HG03469 (cell line): ENCODE data around the gene MARK2.

ENCODE experiments used
- ATAC-seq: cut with Tn5 transposase; IDR thresholded peaks from one replicate; pipeline ENCODE4 v1.9.1; 2021; ENCODE audit warnings: mild to moderate bottlenecking, moderate library complexity, moderate number of reproducible peaks; ENCODE audit not compliant: unreplicated experiment

The MARK2 gene

DNA sequence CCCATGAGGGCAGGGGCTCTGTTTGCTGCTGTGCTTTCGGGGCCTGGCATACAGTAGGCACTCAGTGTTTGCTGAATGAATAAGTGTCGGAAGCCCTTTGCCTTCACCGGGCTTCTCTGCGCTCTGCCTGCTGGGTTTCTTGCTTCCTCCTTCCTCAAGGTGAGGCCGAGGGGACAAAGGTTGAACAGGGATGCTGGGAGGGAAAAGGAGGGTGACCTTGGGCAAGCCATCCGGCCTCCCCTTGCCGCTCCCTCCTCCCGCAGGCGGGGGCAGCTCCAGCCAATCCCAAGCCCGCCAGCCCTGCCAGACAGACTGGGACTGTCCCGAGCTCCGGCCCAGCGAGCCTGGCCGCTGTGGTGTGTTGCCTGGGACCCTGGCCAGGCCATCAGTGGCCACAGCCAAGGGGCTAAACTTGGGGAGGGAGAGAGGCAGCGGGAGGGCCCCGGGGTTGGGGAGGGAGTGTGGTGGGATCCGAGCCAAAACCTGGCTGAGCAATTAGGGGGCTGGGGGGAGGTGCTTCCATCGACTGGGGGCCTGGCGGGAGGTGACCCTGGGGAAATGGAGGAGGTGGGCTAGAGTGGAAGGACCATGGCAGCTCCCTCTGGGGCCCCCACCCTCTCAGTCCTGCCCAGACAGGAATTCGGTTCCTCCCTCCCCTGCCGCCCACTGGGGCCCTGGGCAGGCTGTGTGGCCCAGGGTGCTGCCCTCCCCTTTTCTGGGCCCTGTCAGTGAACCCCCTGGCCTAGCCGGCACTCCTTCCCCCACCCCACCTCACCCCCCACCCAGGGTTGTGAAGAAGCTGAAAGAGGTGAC lies 81.4 kb downstream of the MARK2 start:
- no peak for ATAC-seq

DNA sequence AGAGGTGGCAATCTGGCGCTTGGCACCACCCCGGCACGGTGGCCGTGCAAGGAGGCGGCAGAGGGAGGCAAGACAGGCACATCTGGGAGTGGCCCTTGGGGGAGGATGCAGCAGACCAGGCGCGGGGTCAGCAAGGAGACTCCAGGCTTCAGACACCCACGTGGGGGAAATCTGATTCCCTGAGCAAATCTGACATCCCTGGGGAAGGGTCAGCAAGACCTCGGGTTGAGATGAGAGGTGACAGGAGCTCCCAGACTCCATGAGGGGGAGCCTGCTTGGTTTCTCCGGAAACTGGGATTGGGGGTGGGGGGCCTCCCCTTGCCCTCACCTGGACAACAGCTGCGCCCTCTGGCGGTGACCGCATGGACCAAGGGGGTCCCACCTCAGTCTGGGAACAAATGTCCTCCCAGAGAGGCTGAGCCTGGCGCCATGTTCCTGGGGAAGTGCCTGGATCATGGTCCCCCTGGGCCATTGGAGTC lies 82.1 kb downstream of the MARK2 start:
- no peak for ATAC-seq

DNA sequence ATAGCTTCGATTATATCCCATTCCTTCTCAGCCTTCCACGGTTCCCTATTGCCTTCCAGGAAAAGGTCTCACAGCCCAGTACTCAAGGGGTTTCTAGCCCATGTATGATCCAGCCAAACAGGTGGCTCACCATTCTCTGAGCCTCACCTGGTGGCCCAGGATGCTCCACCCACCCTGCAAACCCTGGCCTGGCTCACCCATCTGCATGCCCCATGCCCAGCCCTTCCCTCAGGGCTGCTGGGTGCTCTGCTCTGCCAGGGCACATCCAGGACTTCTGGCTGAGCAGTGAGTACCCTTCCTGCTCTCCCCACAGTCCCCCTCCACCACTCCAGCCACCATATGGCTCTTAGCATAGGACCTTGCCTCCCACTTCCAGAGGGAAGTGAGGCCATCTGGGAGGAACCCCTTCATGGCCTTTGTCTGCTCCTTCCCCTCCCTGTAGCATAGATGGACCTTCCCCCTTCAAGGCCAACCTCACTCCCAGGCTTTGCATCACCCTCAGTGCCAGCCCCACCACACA lies 83.8 kb downstream of the MARK2 start:
- no peak for ATAC-seq

DNA sequence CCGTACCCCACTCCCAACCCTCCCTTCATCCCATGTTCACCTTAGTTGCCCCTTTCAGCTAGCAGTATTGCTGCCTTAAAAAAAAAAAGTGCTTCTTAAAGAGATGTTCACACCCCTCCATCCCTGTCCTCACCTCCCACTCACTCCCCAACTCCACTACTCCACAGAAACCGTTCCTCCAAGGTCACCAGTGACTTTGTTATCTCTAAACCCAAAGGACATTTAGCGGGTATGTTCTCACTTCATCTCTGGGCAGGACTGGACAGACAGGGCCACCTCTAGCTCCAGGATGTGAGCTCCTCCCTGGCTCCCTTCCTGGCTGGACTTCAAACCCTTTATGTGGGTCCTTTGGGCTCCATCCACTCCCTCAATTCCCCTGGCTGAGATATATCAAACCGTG lies 84.4 kb downstream of the MARK2 start:
- ATAC-seq: no peak

DNA sequence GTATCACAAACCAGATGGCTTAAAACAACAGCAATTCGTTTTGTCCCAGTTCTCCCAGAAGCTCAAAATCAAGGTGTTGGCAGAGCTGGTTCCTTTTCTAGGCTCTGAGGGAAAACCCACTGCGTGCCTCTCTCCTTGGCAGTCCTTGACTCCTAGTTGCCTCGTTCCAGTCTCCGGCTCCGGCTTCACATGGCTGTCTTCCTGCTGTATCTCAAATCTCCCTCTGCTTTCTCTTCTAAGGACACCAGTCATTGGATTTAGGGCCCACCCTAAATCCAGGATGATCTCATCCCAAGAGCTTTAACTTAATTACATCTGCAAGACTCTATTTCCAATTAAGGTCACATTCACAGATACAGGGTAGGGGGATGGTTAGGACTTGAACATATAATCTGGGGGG lies 90.7 kb downstream of the MARK2 start:
- no peak for ATAC-seq

DNA sequence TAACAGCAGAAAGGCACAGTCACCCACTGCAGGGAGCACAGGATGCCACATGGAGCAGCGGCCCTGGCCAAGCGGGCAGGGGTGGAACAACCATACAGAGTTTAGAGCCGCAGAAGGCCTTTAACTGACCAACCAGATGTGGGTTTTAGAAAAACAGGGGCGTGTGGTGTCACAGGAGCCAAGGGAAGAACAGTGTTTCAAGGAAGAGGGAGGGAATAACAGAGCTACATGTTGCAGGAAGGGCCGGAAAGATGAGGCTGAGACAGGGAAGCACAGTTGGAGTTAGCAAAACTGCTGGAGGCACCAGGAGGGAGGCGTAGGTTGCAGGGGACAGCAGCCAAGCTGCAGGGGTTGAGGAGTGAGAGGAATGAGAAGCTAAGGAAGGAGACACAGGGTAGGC lies 92.1 kb downstream of the MARK2 start:
- ATAC-seq: no peak

DNA sequence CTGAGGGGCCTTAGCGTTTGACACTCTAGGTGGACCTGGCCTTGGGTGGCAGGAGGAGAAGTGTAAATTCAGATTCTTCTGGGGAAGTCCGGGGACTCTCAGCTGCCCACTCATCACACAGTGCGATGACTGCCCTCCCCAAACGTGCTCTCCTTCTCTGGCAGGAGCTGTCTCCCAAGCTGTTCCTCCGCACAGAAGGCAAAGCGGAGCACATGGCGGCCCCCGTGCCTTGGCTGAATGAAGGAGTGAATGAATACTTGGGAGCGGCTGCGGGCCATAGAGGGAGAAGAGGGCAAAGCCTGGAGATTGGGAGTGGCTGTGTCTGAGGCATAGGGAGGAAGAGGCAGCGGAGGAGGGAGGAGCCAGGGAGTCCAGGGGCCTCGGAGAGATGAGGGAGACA lies 93.0 kb downstream of the MARK2 start:
- no peak for ATAC-seq

DNA sequence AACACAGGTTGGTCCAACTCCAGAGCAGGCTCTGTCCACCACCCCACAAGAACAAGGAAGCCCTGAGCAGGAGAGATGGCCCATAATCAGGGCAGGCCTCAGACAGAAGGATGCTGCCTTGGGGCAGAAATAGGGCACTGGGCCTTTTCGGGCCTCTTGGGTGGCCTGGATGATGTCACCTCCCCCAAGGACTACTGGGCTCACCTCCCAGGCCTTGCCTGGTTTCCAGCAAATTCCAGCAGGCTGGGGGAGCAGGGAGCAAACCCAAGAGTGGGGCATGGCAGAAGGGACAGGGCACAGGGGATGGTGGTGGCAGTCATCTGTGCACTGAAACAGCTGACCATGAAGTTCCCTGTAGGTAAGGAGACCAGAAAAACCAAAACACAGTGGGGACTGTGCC lies 94.5 kb downstream of the MARK2 start:
- no peak for ATAC-seq

DNA sequence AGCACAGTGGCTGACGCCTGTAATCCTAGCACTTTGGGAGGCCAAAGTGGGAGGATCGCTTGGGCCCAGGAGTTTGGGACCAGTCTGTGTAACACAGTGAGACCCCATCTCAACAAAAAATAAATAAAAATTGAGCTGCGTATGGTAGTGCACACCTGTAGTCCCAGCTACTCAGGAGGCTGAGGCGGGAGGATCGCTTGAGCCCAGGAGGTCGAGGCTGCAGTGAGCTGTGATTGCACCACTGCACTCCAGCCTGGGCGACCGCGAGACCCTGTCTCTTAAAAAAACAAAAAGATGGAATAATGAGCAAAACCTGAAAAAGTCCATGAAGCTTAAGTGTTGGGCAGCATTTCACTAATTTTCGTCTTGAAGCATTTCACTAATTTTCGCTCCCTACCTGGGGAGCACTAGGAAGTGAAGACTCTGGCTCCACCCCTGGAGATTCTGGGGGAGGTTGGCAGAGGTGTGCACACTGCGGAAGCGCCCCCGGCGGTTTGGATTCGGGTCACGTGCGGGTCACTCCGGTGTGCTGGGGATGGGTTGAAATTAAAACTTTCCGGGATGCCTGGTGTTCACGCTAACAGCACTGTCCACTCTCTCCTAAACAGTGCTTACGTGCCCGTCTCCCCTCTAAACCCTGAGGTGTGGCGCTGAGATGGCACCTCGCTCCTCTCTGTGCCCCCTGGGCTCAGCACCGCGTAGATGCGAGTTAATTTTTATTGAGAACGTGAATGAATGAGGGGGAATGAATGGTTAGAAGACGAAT lies 99.0 kb downstream of the MARK2 start:
- no peak for ATAC-seq

DNA sequence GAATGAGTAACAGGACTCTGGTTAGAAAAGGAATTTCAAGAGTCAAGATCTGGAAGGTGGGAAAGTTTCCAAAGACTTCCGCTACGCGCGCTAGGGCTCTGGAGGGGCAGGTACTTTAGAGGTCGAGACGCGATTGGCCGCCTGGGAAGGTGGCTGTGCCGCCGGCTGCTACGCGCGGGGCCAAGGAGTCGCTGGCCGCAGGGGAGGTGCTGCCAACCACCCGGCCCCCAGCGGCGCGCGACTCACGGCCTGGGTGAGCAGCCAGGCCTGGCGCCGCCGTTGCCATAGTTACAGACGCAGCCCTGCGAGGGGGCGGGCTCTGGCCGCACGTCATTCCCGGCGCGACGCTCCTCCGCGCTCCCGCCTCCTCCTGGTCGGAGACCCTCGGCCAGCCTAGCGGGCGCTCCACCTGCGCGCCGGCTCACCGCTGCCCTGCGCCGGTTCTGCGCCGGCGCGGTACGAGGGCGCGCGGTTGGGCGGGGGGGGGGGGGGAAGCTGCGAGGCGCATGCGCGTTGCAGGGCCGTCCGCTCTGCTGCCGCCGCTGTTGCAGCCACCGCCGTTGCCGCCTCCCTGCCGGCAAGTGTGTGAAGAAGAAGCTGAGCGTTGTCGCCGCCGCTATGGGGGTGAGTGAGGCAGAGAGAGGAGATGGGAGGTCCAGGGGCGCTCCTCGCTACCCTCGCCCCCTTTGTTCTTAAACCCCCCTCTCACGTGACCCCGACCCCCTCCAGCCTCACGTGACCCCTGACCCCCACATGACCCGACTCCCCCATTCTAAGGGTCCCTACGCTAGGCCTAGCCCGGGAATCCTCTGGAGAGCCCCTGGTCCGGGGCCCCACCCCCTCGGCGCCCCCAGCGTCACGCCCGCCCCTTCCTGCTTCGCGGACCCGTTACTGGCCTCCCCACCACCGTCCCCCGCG lies 99.8 kb downstream of the MARK2 start, which contains the start of gene NAA40:
NAA40 (plus strand) TSS at position 524 of the 918 bp plus-strand sequence; CDS start at position 619, 95 bp downstream.
- peak; percentile 80 for ATAC-seq

DNA sequence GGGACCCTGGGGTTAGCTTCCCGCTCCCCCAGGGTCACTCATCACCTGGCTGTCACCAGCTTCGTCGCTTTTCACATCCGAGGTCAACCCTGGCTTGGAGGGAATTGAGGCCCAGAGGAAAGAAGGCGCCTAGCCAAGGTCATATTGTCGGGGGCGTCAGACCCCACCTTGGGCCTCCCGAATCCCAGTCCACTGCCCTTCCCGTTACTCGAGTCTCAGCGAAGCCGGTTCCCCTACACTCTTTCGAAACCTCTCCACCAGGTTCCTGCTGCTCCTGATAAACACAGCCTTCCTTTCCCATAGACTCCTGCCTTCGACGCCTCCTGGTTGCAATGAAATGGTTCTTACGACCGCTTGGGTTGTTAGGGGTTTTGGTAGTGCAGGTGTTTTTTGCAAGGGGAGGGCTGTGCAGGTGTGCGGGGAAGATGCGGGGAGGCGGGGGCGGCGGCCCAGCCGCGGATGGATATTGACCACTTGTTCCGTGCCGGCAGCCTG lies 100.5 kb downstream of the MARK2 start:
- no peak for ATAC-seq

DNA sequence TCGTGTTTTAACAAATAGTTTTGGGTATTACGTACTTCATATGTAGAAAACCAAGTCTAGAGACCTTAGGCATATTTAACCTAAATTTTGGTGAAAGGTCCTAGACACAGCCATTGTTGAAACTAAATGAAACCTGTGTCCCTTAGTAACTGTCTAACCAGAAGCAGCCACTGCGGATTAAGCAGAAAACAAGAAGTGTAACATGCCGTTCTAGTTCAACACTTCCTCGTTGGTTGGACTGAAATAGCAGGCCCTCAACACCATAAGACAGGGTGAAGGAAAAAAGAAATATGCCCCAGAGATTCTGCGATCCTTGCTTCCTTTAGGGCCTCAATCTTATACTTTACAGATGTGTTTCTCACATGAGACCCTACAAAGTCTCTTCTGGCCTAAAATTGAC lies 101.9 kb downstream of the MARK2 start:
- ATAC-seq: no peak

DNA sequence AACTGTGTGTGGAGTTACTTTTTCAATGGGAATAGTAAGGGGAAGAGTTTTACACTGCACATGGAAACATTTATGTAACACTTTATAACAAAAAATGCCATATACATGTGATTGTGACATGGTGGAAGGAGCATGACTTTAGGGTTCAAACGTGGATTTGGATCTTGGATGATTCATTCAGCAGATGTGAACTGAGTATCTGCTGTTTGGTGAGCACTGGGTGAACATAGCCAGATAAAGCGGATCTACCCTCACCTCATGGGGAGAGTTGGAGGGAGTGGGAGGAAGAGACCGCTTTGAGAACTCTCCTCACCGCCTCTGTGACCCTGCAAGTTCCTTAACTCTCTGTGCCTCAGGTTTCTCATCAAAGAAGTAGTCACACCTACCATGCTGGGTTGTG lies 103.0 kb downstream of the MARK2 start:
- no peak for ATAC-seq

DNA sequence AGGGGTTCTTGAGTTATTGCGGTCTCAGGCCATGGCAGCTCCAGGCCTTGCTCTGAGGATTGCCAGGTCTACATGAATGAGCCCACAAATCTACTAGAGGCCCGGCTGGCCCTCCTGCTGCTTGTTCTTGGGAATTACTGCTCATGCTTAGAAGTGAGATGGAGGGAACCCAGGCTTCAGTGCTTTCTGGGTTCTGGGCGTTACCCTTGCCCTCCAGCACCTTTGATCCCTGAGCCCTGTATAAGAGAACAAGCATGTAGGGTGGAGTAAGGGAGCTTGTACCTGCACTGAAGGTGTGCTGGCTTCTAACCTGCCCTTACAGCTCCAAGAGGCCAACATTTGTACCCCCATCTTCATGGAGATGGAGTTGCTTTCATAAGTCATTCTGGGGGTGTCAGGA lies 103.9 kb downstream of the MARK2 start:
- no peak for ATAC-seq

DNA sequence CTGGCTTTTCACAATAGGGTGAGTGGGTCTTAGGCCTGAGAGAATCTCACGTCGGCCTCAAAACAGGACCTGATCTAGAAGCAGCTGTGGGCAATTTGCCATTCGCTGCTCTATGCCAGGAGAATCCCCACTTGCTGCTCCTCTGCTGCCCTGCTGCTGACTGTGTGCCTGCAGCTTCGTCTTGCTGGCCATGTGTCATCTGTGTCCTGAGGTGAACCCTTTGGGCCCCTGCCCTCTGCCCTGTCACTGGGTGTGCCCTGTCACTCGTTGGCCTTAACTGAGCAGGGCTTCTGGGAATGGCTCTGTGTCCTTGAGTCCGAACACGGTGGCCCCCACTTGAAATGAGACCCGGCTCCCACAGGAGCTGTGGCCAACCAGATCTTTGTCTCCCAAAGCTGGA lies 106.1 kb downstream of the MARK2 start:
- ATAC-seq: no peak

DNA sequence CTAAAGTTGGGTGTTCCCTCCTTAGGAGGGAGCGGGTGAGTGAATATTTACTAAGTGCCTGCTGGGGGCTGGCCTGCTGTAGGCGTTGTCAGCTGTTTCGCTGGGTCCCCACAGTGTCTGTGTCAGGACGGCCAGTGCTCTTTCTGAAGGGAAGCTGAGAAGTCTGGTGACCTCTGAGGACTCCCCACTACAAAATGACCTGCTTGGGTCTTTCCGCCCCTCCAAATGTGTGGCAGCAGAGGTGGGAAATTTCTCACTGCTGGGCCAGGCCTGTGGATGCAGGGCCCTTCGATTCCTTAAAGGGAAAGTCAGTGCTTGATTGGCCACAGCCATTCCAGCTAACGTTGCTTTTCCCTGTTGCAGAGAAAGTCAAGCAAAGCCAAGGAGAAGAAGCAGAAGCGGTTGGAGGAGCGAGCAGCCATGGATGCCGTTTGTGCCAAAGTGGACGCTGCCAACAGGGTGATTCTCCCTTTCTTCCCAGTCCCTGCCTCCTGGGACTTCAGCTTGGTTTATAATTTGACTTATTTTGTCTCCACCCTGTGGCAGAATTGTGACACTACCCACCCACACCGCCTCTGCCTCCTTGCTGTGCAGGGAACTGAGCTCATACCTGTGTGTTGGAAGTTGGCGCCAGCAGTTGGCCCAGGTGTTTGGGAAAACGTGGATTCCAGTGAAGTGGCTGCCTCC lies 106.7 kb downstream of the MARK2 start:
- no peak for ATAC-seq

DNA sequence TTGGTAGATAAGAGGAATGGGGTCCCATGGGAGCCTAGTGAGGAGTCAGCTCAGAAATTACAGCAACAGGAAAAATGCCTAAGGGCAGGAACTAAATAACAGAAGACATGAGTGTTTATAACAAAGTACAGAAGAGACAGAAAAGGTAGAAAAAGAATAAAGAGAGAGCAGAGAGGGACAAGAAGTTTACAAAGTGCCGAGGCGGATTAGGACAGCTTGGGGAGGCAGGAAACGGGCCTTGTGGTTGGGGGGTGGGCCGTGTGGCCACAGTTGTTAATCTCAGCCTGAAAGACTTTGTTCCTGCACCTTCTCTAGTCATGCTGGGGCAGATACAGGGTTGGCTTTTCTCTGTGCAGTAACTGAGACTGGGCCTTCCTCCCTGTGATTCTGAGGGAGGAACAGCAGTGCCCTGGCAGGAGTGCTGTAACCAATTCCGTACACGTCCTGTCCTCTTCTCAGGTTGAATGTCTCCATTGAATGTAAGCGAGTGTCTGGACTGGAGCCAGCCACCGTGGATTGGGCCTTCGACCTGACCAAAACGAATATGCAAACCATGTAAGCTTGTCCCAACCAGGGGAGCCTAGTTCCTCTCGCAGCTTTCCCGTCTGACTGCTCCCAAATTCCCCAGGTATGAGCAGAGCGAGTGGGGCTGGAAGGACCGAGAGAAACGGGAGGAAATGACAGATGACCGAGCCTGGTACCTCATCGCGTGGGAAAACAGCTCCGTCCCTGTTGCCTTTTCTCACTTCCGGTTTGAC lies 113.0 kb downstream of the MARK2 start:
- ATAC-seq: no peak

DNA sequence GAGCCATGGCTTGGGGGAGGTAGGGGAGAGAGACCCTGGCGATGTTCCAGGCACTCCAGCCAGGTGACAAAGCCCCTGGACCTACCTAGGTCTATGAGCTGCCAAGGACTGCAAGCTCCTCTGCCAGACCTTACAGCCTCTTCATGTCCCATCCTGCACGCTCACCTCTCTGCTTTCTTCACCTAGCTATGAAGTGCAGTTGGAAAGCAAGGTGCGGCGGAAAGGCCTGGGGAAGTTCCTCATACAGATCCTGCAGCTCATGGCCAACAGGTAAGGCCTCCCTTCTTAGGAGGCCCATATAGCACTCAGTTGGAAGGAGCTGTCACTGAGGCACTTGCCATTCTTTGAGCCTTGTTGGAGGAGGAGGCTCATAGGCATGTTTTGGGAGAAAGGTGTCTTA lies 113.7 kb downstream of the MARK2 start:
- ATAC-seq: no peak

DNA sequence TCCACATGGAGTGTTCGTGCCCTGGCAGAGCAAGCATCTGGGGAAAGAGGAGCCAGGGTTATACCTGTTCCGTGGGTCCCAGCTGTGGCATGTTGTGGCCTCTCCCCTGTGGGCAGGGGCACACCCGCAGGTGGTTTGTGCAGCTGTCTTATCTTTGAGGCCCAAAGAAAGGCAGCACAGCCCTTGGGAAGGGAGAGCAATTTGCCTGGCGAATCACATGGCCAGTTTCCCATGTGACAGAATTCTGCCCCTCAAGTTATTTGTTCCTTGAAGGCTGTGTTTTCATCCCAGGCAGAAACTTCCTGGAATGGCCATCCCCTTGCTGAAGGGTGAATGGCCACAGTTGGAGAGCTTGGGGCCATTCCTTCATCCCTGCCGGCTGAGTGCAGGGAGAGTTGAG lies 119.1 kb downstream of the MARK2 start:
- no peak for ATAC-seq
